GM19240 (cell line): ENCODE results near the gene OBP2A.
"Not testable (repeated sequence)": the region's sequence is repeated elsewhere in the genome, so short reads cannot be mapped to it uniquely, and the experiment has no call there.

Experiments
- DNase-seq: peaks from one replicate; pipeline ENCODE4 v3.0.0; 2011; ENCODE audit warnings: low spot score; ENCODE audit not compliant: insufficient read length

The OBP2A gene

GRCh38 chr9:135509458-135509857 lies 36.5 kb upstream of the OBP2A start:
- no peak for DNase-seq

- no peak for DNase-seq
These were observed 33.7 kb upstream of the OBP2A start for GRCh38 chr9:135512241-135512603.

GRCh38 chr9:135512904-135513303 lies 33.0 kb upstream of the OBP2A start:
- DNase-seq: no peak

GRCh38 chr9:135513351-135513846 lies 32.5 kb upstream of the OBP2A start:
- no peak for DNase-seq

- not testable (repeated sequence) for DNase-seq
These were observed 32.0 kb upstream of the OBP2A start for GRCh38 chr9:135513906-135514305.

- no peak for DNase-seq
These were observed 31.4 kb upstream of the OBP2A start for GRCh38 chr9:135514342-135515082.

- DNase-seq: no peak
These were observed 30.6 kb upstream of the OBP2A start for GRCh38 chr9:135515083-135515951.

- no peak for DNase-seq
These were observed 29.6 kb upstream of the OBP2A start for GRCh38 chr9:135516132-135516860.

GRCh38 chr9:135517407-135517822 lies 28.5 kb upstream of the OBP2A start:
- DNase-seq: no peak

GRCh38 chr9:135519179-135519971 lies 26.6 kb upstream of the OBP2A start:
- DNase-seq: no peak

GRCh38 chr9:135520916-135521607 lies 24.9 kb upstream of the OBP2A start, which contains the start of gene LCN1:
LCN1 (plus strand) TSS chr9:135521440; CDS start chr9:135521498, 58 bp downstream.
- no peak for DNase-seq

- DNase-seq: no peak
These were observed 24.3 kb upstream of the OBP2A start for GRCh38 chr9:135521608-135522095.

- DNase-seq: no peak
These were observed 23.6 kb upstream of the OBP2A start for GRCh38 chr9:135522137-135522877.

GRCh38 chr9:135522931-135523330 lies 23.0 kb upstream of the OBP2A start:
- no peak for DNase-seq

- no peak for DNase-seq
These were observed 22.3 kb upstream of the OBP2A start for GRCh38 chr9:135523521-135524129.

- no peak for DNase-seq
These were observed 21.6 kb upstream of the OBP2A start for GRCh38 chr9:135524130-135524861.

GRCh38 chr9:135525241-135526088 lies 20.5 kb upstream of the OBP2A start:
- DNase-seq: no peak
